Measurements from ENCODE around the gene MAGI2.
"Not testable (repeated sequence)": the region's sequence is repeated elsewhere in the genome, so short reads cannot be mapped to it uniquely, and the experiment has no call there.

MAGI2 gene

GRCh38 chr7:79157281-79157680 lies 296.2 kb downstream of the MAGI2 start:
- no peak for DNase-seq (ENCODE audit: low read depth)

GRCh38 chr7:79149831-79150230 lies 303.6 kb downstream of the MAGI2 start:
- no peak for DNase-seq (ENCODE audit: low read depth)

- no peak for DNase-seq (ENCODE audit: low read depth)
These were observed 310.8 kb downstream of the MAGI2 start for GRCh38 chr7:79142706-79143105.

- no peak for DNase-seq (ENCODE audit: low read depth)
These were observed 312.2 kb downstream of the MAGI2 start for GRCh38 chr7:79141252-79141651.

- no peak for DNase-seq (ENCODE audit: low read depth)
These were observed 315.5 kb downstream of the MAGI2 start for GRCh38 chr7:79137942-79138341.

GRCh38 chr7:79132844-79133451 lies 320.5 kb downstream of the MAGI2 start:
- DNase-seq (ENCODE audit: low read depth) = no peak

- DNase-seq (ENCODE audit: low read depth) = no peak
These were observed 322.8 kb downstream of the MAGI2 start for GRCh38 chr7:79130715-79131114.

- no peak for DNase-seq (ENCODE audit: low read depth)
These were observed 329.1 kb downstream of the MAGI2 start for GRCh38 chr7:79124331-79124730.

GRCh38 chr7:79118143-79118542 lies 335.3 kb downstream of the MAGI2 start:
- DNase-seq (ENCODE audit: low read depth) = no peak

- DNase-seq (ENCODE audit: low read depth) = no peak
These were observed 357.1 kb downstream of the MAGI2 start for GRCh38 chr7:79096361-79096805.

GRCh38 chr7:79093421-79093820 lies 360.0 kb downstream of the MAGI2 start:
- no peak for DNase-seq (ENCODE audit: low read depth)

- no peak for DNase-seq (ENCODE audit: low read depth)
These were observed 361.8 kb downstream of the MAGI2 start for GRCh38 chr7:79091661-79092060.

GRCh38 chr7:79091011-79091410 lies 362.5 kb downstream of the MAGI2 start:
- DNase-seq (ENCODE audit: low read depth) = no peak

- no peak for DNase-seq (ENCODE audit: low read depth)
These were observed 362.9 kb downstream of the MAGI2 start for GRCh38 chr7:79090543-79090942.

- no peak for DNase-seq (ENCODE audit: low read depth)
These were observed 369.0 kb downstream of the MAGI2 start for GRCh38 chr7:79084423-79084822.

GRCh38 chr7:79079919-79080554 lies 373.4 kb downstream of the MAGI2 start:
- DNase-seq (ENCODE audit: low read depth) = no peak

- DNase-seq (ENCODE audit: low read depth) = no peak
These were observed 375.2 kb downstream of the MAGI2 start for GRCh38 chr7:79078273-79078672.

GRCh38 chr7:79071187-79071586 lies 382.3 kb downstream of the MAGI2 start:
- DNase-seq (ENCODE audit: low read depth) = not testable (repeated sequence)

GRCh38 chr7:79064187-79064823 lies 389.2 kb downstream of the MAGI2 start:
- DNase-seq (ENCODE audit: low read depth) = no peak

GRCh38 chr7:79063019-79063698 lies 390.3 kb downstream of the MAGI2 start:
- DNase-seq (ENCODE audit: low read depth) = no peak

- no peak for DNase-seq (ENCODE audit: low read depth)
These were observed 393.0 kb downstream of the MAGI2 start for GRCh38 chr7:79060498-79060897.

GRCh38 chr7:79055722-79056415 lies 397.6 kb downstream of the MAGI2 start:
- no peak for DNase-seq (ENCODE audit: low read depth)
